Measurements from ENCODE around the gene LUC7L3.
"Not testable (repeated sequence)": the region's sequence is repeated elsewhere in the genome, so short reads cannot be mapped to it uniquely, and the experiment has no call there.

Gene LUC7L3

GRCh38 chr17:50708050-50709000 lies 11.1 kb upstream of the LUC7L3 start:
- DNase-seq (ENCODE audit: low read depth, low spot score), result no peak

- not testable (repeated sequence) for DNase-seq (ENCODE audit: low read depth, low spot score)
Observed at GRCh38 chr17:50709053-50709452, 10.3 kb upstream of the LUC7L3 start.

- DNase-seq (ENCODE audit: low read depth, low spot score), result no peak
Observed at GRCh38 chr17:50710025-50710424, 9.4 kb upstream of the LUC7L3 start.

- DNase-seq (ENCODE audit: low read depth, low spot score), result no peak
Observed at GRCh38 chr17:50710650-50711049, 8.8 kb upstream of the LUC7L3 start.

- no peak for DNase-seq (ENCODE audit: low read depth, low spot score)
Observed at GRCh38 chr17:50712641-50713040, 6.8 kb upstream of the LUC7L3 start.

GRCh38 chr17:50715471-50715870 lies 3.9 kb upstream of the LUC7L3 start:
- no peak for DNase-seq (ENCODE audit: low read depth, low spot score)

GRCh38 chr17:50719924-50720794 lies 756 bp downstream of the LUC7L3 start:
- no peak for DNase-seq (ENCODE audit: low read depth, low spot score)

GRCh38 chr17:50721194-50722010 lies 2.0 kb downstream of the LUC7L3 start:
- no peak for DNase-seq (ENCODE audit: low read depth, low spot score)

- DNase-seq (ENCODE audit: low read depth, low spot score), result no peak
Observed at GRCh38 chr17:50722746-50723145, 3.3 kb downstream of the LUC7L3 start.

GRCh38 chr17:50724622-50725021 lies 5.2 kb downstream of the LUC7L3 start:
- DNase-seq (ENCODE audit: low read depth, low spot score), result not testable (repeated sequence)

- DNase-seq (ENCODE audit: low read depth, low spot score), result no peak
Observed at GRCh38 chr17:50725769-50726655, 6.6 kb downstream of the LUC7L3 start.

- no peak for DNase-seq (ENCODE audit: low read depth, low spot score)
Observed at GRCh38 chr17:50728112-50728429, 8.7 kb downstream of the LUC7L3 start.

GRCh38 chr17:50728881-50729765 lies 9.7 kb downstream of the LUC7L3 start:
- DNase-seq (ENCODE audit: low read depth, low spot score), result no peak

GRCh38 chr17:50731575-50732460 lies 12.4 kb downstream of the LUC7L3 start:
- DNase-seq (ENCODE audit: low read depth, low spot score), result no peak

- DNase-seq (ENCODE audit: low read depth, low spot score), result no peak
Observed at GRCh38 chr17:50735287-50735686, 15.9 kb downstream of the LUC7L3 start.

GRCh38 chr17:50737118-50737698 lies 17.8 kb downstream of the LUC7L3 start:
- DNase-seq (ENCODE audit: low read depth, low spot score), result no peak

GRCh38 chr17:50739098-50739497 lies 19.7 kb downstream of the LUC7L3 start:
- no peak for DNase-seq (ENCODE audit: low read depth, low spot score)

GRCh38 chr17:50745631-50746030 lies 26.2 kb downstream of the LUC7L3 start:
- DNase-seq (ENCODE audit: low read depth, low spot score), result no peak

All from ELF-1 (cell line).